ENCODE data around the gene PHLDA2.

Gene PHLDA2

GRCh38 chr11:2928605-2929530 lies at the start of gene PHLDA2:
PHLDA2 (minus strand) TSS chr11:2929420; CDS start chr11:2929364, 56 bp downstream.
- peak; percentile 60 for DNase-seq

GRCh38 chr11:2977113-2977512 lies 47.9 kb upstream of the PHLDA2 start:
- DNase-seq, result no peak

- DNase-seq, result no peak
These were observed 47.3 kb upstream of the PHLDA2 start for GRCh38 chr11:2976294-2977063.

- peak; percentile 52 for DNase-seq
These were observed 46.4 kb upstream of the PHLDA2 start for GRCh38 chr11:2975594-2975993.

GRCh38 chr11:2974272-2974671 lies 45.1 kb upstream of the PHLDA2 start:
- no peak for DNase-seq

- DNase-seq, result no peak
These were observed 39.2 kb upstream of the PHLDA2 start for GRCh38 chr11:2968341-2968900.

GRCh38 chr11:2964782-2965181 lies 35.6 kb upstream of the PHLDA2 start:
- DNase-seq, result no peak

GRCh38 chr11:2963761-2964160 lies 34.5 kb upstream of the PHLDA2 start:
- DNase-seq, result no peak

GRCh38 chr11:2963112-2963754 lies 34.0 kb upstream of the PHLDA2 start:
- no peak for DNase-seq

GRCh38 chr11:2961080-2961479 lies 31.9 kb upstream of the PHLDA2 start:
- DNase-seq, result no peak

GRCh38 chr11:2960139-2960538 lies 30.9 kb upstream of the PHLDA2 start:
- no peak for DNase-seq

- DNase-seq, result no peak
These were observed 29.0 kb upstream of the PHLDA2 start for GRCh38 chr11:2958251-2958650.

GRCh38 chr11:2955906-2956476 lies 26.8 kb upstream of the PHLDA2 start:
- no peak for DNase-seq

- DNase-seq, result no peak
These were observed 25.0 kb upstream of the PHLDA2 start for GRCh38 chr11:2954263-2954662.

GRCh38 chr11:2952290-2952689 lies 23.1 kb upstream of the PHLDA2 start:
- no peak for DNase-seq

- no peak for DNase-seq
These were observed 22.3 kb upstream of the PHLDA2 start for GRCh38 chr11:2951231-2952110.

- DNase-seq, result no peak
These were observed 21.6 kb upstream of the PHLDA2 start for GRCh38 chr11:2950825-2951224.

- DNase-seq, result no peak
These were observed 20.7 kb upstream of the PHLDA2 start for GRCh38 chr11:2949920-2950319.

- DNase-seq, result no peak
These were observed 18.5 kb upstream of the PHLDA2 start for GRCh38 chr11:2947744-2948143.

GRCh38 chr11:2945757-2946287 lies 16.6 kb upstream of the PHLDA2 start:
- DNase-seq, result no peak

GRCh38 chr11:2945031-2945756 lies 16.0 kb upstream of the PHLDA2 start:
- peak; percentile 52 for DNase-seq

Data from activated CD4-positive, alpha-beta T cell treated with anti-CD3 and anti-CD28 coated beads, Interleukin-2, amount 50 U/mL, for 16 hours (primary cell).